NCI-H1048 (cell line): Measurements from ENCODE around the gene FCAMR.

Experiments
- DNase-seq: peaks from one replicate; lab custom pipeline; 2025; lab: John Stamatoyannopoulos, UW

The FCAMR gene

DNA sequence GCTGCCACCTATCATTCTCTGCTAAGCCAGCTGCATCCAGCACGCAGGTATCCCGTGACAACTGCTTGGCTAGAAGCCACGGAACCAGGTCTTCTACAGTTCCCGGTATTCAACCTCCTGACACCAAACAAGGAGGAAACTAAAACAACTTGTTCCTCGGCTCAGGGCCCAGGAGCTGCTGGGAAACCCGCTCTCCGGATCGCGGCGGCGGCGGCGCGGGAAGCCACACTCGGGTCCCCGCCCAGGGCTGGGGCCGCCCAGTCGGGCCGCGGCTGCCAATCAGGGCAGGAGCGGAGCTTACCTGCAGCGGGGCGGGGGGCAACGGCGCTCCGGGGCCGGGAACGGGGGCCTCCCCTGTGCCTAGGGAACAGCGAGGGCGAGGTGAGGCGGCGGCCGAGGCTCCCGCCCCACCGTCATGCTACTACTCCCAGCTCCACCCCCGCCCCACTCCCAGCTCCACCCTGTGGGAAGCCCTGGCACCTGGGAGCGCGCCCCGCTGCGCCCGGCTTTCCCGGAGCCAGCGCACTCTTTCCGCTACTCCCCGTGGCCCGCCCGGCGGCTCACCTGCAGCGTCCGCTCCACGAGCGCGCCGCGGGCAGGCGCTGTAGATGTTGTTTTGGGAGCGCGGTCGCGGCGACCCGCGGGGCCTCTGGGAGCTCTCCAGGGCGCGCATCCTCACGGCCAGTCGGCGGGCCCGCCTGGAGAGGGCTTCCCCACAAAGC, 60.9 kb downstream of the FCAMR start:
- DNase-seq: peak; percentile 83

DNA sequence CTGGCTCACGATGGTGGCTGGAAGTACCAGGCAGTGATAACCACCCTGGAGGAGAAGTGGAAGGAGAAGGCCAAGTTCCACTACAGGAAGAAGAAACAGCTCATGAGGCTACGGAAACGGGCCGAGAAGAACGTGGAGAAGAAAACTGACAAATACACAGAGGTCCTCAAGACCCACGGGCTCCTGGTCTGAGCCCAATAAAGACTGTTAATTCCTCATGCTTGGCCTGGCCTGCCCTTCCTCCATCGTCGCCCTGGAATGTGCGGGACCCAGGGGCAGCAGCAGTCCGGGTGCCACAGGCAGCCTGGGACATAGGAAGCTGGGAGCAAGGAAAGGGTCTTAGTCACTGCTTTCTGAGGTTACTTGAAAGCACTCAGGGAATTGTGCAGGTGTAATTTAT, 62.2 kb downstream of the FCAMR start:
- DNase-seq: no peak
